ENCODE results near the gene CDAN1. TPM values are rescaled to one million over a fixed set of nuclear protein-coding genes. Genes with fewer than 3 reads are reported as not detected.

The CDAN1 gene
- total RNA-seq, 1 donor from 2014 or later, result 14.6 TPM

DNA sequence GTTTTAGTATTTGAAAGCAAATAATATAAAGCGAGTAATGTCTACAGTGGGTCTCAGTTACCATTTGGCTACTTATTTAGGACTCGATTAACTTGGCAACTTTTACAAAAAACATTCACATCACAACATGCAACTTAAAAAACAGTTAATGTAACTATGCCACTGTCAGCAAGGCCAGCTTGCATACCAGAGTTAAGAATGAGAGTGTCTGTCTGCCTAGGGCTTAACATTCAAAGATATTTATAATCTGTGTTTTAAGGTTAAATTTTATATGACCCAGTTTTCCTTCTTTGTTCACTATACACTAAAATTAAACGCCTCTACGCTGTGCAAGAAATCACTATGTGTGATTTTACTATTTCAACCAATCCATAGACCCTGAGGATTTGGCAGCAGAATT is 5.2 kb upstream of the CDAN1 start:
- Histone ChIP-seq H3K79me2 (ENCODE audit: insufficient read depth, low read length) (no peaks in the 10 kb centered on the region), H3K4me2 (ENCODE audit: low read length) (no peak overlapping the region), H4K20me1 (ENCODE audit: insufficient read depth, low read length) (no peaks in the 10 kb centered on the region), H3K9ac (ENCODE audit: low read length) (no peak overlapping the region), H3K9me3 (ENCODE audit: insufficient read depth, low read depth, low read length) (no peaks in the 10 kb centered on the region), H2AFZ (ENCODE audit: low read depth, low read length) (no peak overlapping the region), H3K36me3 (ENCODE audit: insufficient read depth, low read length) (peaks cover 6% of the 10 kb centered on the region), H3K27ac (ENCODE audit: low read depth, low read length) (no peak overlapping the region), H3K27me3 (ENCODE audit: insufficient read depth, low read length) (no peaks in the 10 kb centered on the region), H3K4me1 (ENCODE audit: insufficient read depth, low read length) (peaks cover 5% of the 10 kb centered on the region), H3K4me3 (ENCODE audit: insufficient read depth, low read depth, low read length) (no peak overlapping the region)
- no peaks in the 10 kb centered on the region for H3K4me1 Mint-ChIP-seq (ENCODE audit: low read depth, unreplicated experiment)
- H3K27me3 Mint-ChIP-seq (ENCODE audit: low read depth, unreplicated experiment), result no peaks in the 10 kb centered on the region
- H3K36me3 Mint-ChIP-seq (ENCODE audit: low read depth, unreplicated experiment), result no peaks in the 10 kb centered on the region
- TF ChIP-seq EZH2 (IDR thresholded peaks at IDR 0.05; ENCODE audit: insufficient read depth, low read length) (no peak), CTCF (IDR thresholded peaks at IDR 0.05; ENCODE audit: insufficient read depth, low read depth, low read length) (no peak)
- no peak for DNase-seq (ENCODE audit: low read depth)
- H3K27ac Mint-ChIP-seq (ENCODE audit: unreplicated experiment), result no peak overlapping the region
- no peak overlapping the region for H3K4me3 Mint-ChIP-seq (ENCODE audit: unreplicated experiment)
- no peaks in the 10 kb centered on the region for H3K9me3 Mint-ChIP-seq (ENCODE audit: unreplicated experiment)
- no peak for FAIRE-seq

DNA sequence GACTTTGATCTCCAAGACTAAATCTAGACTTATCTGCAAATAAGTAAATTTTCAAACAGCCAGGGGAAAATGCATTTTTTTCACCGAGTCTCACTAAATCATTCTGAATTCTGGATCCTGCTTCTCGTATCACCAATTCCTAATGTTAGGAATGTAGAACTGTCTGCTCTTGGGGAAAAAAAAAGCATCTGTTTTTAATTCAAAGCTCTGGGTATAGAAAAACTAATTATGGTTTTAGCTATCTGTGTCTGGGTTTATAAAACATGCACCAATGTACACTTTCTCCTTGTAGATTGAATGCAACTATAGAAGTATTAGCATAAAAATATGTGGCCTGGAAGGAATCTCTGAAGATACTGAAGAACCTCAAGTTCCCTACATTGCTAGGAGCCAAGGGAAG is 4.8 kb upstream of the CDAN1 start:
- Histone ChIP-seq H3K27ac (ENCODE audit: low read depth, low read length) (no peak overlapping the region), H3K4me3 (ENCODE audit: insufficient read depth, low read depth, low read length) (no peak overlapping the region), H3K4me1 (ENCODE audit: insufficient read depth, low read length) (peaks cover 5% of the 10 kb centered on the region), H3K4me2 (ENCODE audit: low read length) (no peak overlapping the region), H3K9ac (ENCODE audit: low read length) (no peak overlapping the region), H3K36me3 (ENCODE audit: insufficient read depth, low read length) (peaks cover 6% of the 10 kb centered on the region), H3K27me3 (ENCODE audit: insufficient read depth, low read length) (no peaks in the 10 kb centered on the region), H3K9me3 (ENCODE audit: insufficient read depth, low read depth, low read length) (no peaks in the 10 kb centered on the region), H4K20me1 (ENCODE audit: insufficient read depth, low read length) (no peaks in the 10 kb centered on the region), H3K79me2 (ENCODE audit: insufficient read depth, low read length) (no peaks in the 10 kb centered on the region), H2AFZ (ENCODE audit: low read depth, low read length) (no peak overlapping the region)
- Mint-ChIP-seq H3K27me3 (ENCODE audit: low read depth, unreplicated experiment) (no peaks in the 10 kb centered on the region), H3K4me3 (ENCODE audit: unreplicated experiment) (no peak overlapping the region), H3K9me3 (ENCODE audit: unreplicated experiment) (no peaks in the 10 kb centered on the region), H3K27ac (ENCODE audit: unreplicated experiment) (no peak overlapping the region), H3K4me1 (ENCODE audit: low read depth, unreplicated experiment) (no peaks in the 10 kb centered on the region), H3K36me3 (ENCODE audit: low read depth, unreplicated experiment) (no peaks in the 10 kb centered on the region)
- FAIRE-seq (no peak), DNase-seq (ENCODE audit: low read depth) (no peak)
- no peak for TF ChIP-seq EZH2 (IDR thresholded peaks at IDR 0.05; ENCODE audit: insufficient read depth, low read length)
- no peak for TF ChIP-seq CTCF (IDR thresholded peaks at IDR 0.05; ENCODE audit: insufficient read depth, low read depth, low read length)

DNA sequence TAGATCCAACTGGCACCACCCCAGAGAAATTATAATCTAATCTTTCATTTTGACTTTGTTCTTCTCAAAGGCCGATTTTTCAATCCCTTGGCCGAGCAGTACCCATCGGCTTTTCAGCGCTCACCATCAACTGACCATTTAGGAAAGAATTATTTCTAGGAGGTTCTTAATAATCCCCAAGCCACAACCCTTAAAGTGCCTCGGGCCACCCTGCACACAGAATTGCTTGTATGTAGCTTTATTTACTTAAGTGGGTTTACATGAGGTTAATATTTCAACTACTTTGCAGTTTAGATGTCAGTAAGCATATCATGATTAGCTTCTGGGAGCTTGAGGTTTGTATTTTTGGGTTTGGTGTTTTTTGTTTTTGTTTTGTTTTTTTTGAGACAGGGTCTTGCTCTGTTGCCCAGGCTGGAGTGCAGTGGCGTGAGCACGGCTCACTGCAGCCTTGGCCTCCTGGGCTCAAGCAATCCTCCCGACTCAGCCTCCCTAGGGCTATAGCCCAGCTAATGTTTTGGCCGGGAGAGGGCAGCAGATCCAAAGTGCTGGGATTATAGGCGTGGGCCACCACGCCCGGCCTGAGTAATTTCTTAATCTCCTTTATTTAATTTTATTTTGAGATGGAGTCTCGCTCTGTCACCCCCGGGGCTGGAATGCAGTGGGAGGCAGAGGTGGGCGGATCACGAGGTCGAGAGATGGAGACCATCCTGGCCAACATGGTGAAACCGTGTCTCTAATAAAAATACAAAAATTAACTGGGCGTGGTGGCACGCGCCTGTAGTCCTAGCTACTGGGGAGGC is 801 bp upstream of the CDAN1 start:
- no peak for DNase-seq (ENCODE audit: low read depth)

More for the DNA sequence above, 801 bp upstream of the CDAN1 start:
- Histone ChIP-seq H3K9ac (ENCODE audit: low read length) (peak overlapping the region; percentile 90), H3K4me1 (ENCODE audit: insufficient read depth, low read length) (peaks cover 10% of the 10 kb centered on the region), H3K4me2 (ENCODE audit: low read length) (peak overlapping the region; percentile 94), H3K9me3 (ENCODE audit: insufficient read depth, low read depth, low read length) (no peaks in the 10 kb centered on the region), H3K27ac (ENCODE audit: low read depth, low read length) (peak overlapping the region; percentile 76), H2AFZ (ENCODE audit: low read depth, low read length) (peak overlapping the region; percentile 93), H3K4me3 (ENCODE audit: insufficient read depth, low read depth, low read length) (peak overlapping the region; percentile 83), H3K27me3 (ENCODE audit: insufficient read depth, low read length) (no peaks in the 10 kb centered on the region), H3K36me3 (ENCODE audit: insufficient read depth, low read length) (peaks cover 3% of the 10 kb centered on the region), H3K79me2 (ENCODE audit: insufficient read depth, low read length) (peaks cover 15% of the 10 kb centered on the region), H4K20me1 (ENCODE audit: insufficient read depth, low read length) (peaks cover 22% of the 10 kb centered on the region)
- H3K27me3 Mint-ChIP-seq (ENCODE audit: low read depth, unreplicated experiment), result no peaks in the 10 kb centered on the region
- H3K4me1 Mint-ChIP-seq (ENCODE audit: low read depth, unreplicated experiment), result no peaks in the 10 kb centered on the region
- peak overlapping the region; percentile 26 for H3K27ac Mint-ChIP-seq (ENCODE audit: unreplicated experiment)
- peaks cover 3% of the 10 kb centered on the region for H3K36me3 Mint-ChIP-seq (ENCODE audit: low read depth, unreplicated experiment)
- FAIRE-seq, result no peak
- no peak for TF ChIP-seq EZH2 (IDR thresholded peaks at IDR 0.05; ENCODE audit: insufficient read depth, low read length)
- no peak for TF ChIP-seq CTCF (IDR thresholded peaks at IDR 0.05; ENCODE audit: insufficient read depth, low read depth, low read length)
- peak overlapping the region; percentile 82 for H3K4me3 Mint-ChIP-seq (ENCODE audit: unreplicated experiment)
- H3K9me3 Mint-ChIP-seq (ENCODE audit: unreplicated experiment), result no peaks in the 10 kb centered on the region
